HG03354 (cell line): ENCODE measurements around the gene ERC1.
"Not testable (repeated sequence)": the region's sequence is repeated elsewhere in the genome, so short reads cannot be mapped to it uniquely, and the experiment has no call there.

Experiments used
- ATAC-seq: cut with Tn5 transposase; IDR thresholded peaks from one replicate; pipeline ENCODE4 v1.9.1; 2021; ENCODE audit warnings: mild to moderate bottlenecking; ENCODE audit not compliant: unreplicated experiment, poor library complexity, severe bottlenecking

ERC1 gene

GRCh38 chr12:1107669-1108068 lies 116.6 kb downstream of the ERC1 start:
- no peak for ATAC-seq

- peak; percentile 79 for ATAC-seq
Observed at GRCh38 chr12:1108276-1108675, 117.3 kb downstream of the ERC1 start.

GRCh38 chr12:1115484-1116231 lies 124.6 kb downstream of the ERC1 start:
- ATAC-seq = no peak

GRCh38 chr12:1117371-1117770 lies 126.3 kb downstream of the ERC1 start:
- ATAC-seq = no peak

DNA sequence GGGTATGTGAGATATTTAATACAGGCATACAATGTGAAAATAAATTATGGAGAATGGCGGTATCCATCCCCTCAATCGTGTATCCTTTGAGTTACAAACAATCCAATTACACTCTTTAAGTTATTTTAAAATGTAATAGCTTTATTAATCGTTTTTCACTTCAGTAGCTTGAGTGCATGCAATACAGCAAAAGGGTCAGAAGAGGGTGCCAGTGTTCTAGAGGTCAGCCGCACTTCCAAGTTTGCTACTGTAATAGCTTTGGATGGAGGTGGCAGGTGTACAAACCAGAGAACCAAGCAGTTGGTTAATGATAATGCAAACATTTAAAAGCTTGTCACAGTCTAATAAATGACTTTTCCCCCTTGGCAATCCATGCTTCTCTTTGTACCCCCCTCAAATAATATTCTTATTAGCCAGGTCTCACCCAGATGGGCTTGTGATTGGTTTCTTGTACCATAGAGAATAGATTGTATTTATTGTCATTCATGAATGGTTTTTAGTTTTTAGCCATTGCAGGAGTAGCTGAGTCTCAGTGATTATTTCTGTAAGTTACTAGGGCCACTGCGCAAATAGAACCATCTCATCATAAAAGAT lies 127.0 kb downstream of the ERC1 start:
- ATAC-seq = no peak

DNA sequence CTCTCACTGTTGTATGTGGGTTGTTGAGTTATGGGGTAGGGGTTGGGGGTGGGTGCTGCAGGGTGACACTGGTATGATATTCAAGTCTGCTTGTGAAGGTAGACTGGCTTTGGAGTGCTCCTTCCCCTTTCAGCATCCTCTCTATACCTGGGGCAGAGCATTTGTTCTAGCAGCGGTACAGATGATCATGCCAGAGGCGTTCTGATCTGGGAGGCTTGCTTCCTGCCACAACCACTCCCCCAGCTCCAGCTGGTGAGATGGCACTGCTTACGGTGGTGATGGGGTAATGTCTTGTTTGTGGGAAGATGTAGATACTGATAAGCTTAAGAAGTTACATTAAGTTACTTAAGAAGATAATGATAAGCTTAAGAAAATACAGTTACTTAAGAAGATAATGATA lies 131.8 kb downstream of the ERC1 start:
- ATAC-seq = no peak

DNA sequence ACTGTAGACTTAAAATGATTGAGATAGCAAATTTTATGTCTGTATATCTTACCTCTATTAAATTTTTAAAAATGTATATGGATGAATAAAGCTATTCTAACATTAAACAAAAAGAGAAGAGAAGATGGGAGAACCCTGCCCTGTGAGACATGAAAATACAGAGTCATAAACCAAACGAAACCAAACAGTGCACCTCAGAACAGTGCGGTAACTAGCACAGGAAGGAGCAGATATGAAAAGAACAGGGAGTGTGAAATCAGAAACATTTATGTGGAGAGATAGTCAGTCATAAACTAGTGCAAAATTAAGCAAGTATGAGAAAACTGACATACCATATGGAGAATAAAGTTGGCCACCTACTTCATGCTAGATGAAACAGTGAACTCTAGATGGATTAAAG lies 135.1 kb downstream of the ERC1 start:
- no peak for ATAC-seq

DNA sequence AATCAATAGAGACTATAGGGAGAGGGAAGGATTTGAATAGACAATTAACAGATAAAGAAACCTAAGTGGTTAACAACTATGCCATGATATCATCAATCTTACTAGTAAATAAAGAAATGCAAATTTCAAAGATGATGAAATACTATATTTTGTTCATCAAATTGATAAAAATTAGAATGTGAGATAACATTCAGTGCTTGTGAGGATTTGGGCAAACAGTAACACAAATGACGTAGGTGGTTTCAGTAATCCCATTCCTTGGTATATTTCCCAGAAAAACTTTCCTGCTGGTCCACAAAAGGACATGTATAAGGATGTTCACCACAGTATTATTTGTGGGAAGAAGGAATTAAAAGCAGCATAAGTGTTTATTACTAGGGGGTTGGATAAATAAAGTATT lies 136.0 kb downstream of the ERC1 start:
- ATAC-seq = no peak

GRCh38 chr12:1130164-1130563 lies 139.1 kb downstream of the ERC1 start:
- no peak for ATAC-seq

DNA sequence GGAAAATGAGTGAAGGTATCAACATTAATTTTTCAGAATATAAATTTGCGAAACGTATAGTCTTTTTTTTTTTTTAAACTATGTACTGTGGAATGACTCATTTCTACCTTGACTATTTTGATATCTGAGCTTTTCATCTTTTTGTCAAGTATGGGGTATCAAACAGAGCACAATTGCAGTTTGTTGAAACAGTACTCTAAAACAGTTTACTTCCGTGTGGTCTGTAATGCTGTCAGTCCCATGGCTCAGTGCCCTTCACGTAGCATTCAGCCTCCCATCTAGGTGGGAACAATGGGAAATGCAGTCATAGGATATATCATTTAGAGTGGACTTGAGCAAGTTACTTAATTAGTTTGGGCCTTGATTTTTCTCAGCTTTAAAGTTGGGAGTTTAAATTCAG lies 139.5 kb downstream of the ERC1 start:
- ATAC-seq = no peak

DNA sequence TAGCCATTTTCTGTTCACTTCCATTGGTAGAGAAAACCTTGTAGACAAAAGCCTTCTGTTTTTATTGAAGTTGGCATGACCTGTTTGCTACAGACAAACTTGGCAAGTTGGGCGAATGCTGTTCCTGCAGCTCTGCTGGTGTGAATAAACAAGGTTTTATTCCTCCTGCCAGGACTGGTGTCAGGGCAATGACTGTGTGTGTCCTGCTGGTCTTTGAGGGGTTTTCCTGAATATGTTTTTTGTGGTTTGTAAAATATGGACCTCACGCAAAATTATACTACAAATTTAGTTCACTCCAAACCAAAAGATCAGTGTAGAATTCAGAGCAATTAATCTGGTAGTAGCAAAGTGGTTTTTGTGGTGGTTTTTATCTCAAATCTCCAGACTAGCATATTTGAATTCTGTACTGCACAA lies 140.8 kb downstream of the ERC1 start:
- ATAC-seq = no peak

DNA sequence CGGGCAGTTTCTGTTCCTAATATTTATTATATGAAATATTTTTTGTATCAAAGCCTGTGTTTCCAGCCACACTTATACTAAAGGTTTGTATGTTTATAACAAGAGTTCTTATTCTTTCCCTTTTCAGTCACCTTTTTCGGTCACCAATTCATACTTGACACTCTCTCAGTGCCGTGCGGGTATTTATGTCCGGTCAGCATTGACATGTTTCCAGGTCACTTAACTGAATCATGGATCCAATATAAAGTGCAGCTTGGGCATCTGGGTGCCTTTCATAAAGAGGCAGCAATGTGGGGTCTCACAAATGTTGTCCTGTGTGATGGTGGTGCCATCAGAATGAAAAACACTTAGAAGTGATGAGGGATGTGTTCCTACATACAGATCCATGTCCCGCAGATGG lies 141.3 kb downstream of the ERC1 start:
- no peak for ATAC-seq

GRCh38 chr12:1138691-1139090 lies 147.7 kb downstream of the ERC1 start:
- no peak for ATAC-seq

DNA sequence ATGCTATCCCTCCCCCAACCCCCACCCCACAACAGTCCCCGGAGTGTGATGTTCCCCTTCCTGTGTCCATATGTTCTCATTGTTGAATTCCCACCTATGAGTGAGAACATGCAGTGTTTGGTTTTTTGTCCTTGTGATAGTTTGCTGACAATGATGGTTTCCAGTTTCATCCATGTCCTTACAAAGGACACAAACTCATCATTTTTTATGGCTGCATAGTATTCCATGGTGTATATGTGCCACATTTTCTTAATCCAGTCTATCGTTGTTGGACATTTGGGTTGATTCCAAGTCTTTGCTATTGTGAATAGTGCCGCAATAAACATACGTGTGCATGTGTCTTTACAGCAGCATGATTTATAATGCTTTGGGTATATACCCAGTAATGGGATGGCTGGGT lies 155.7 kb downstream of the ERC1 start:
- not testable (repeated sequence) for ATAC-seq

DNA sequence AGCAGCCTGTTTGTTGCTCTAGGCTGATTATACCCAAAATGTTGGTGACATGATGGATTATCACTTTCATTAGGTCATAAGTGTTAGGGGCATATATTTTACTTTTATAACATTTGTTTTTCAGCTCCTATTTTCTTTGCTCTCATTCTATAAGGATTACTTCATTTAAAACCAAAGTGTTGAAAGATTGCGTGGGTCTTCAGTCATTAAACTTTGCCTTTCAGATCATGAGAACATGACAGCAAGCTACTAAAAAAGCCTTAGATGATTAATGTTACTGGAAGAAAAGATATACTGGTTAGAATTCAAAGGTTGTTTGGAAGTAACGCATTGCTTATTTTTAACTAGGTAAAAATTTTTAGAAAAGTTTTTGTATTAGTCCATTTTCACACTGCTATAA lies 156.8 kb downstream of the ERC1 start:
- ATAC-seq = no peak

GRCh38 chr12:1157046-1157445 lies 166.0 kb downstream of the ERC1 start:
- ATAC-seq = no peak

DNA sequence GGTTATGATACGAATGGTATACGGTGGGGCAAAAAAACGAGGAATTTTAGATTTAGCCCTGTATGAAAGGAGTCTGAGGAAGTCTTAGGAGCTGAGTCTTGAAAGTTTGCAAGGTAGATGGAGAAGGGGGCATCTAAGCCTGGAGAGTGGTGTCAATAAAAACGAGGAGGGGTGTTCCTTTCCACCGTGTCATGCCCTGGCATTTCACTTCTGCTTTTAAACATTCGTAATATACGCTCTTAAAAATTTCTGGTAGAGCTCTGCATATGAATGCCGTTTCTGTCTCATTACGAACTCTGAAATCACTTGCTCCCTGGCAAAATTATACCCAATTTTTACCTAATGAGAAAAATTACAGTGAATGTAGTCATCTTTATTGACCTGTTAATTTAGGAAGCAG lies 170.2 kb downstream of the ERC1 start:
- no peak for ATAC-seq

DNA sequence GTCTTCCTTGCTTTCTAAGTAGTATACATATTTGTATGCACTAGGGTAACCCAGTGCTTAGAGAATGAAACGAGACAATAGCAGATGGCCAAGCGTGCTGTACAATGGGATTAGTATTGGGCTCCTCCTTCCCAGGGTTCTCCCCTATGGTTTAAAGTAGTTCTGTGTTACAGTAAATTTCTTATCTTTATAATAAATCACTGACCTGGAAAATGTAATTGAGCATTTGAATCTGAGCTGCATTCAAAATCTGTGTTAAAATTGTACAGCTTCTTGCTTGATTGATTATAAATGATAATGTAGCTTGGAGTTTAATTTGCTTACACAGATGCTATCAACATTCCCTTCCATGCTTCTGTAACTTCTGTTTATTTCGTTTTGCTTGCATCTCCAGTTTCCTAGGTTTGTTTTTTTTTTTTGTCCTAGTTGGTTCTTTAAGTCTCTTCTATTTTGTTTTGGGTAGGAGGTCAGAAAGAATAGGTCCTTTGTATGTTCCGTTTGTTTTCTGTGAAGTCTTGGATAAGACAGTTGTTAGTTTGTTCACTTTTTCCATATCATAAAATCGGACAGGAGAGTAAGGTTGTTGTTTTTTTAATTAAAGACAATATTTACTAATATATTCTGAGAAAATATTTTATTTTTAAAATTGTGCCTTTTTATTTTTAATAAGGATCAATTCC lies 171.2 kb downstream of the ERC1 start:
- no peak for ATAC-seq

GRCh38 chr12:1167784-1168183 lies 176.8 kb downstream of the ERC1 start:
- ATAC-seq = no peak

DNA sequence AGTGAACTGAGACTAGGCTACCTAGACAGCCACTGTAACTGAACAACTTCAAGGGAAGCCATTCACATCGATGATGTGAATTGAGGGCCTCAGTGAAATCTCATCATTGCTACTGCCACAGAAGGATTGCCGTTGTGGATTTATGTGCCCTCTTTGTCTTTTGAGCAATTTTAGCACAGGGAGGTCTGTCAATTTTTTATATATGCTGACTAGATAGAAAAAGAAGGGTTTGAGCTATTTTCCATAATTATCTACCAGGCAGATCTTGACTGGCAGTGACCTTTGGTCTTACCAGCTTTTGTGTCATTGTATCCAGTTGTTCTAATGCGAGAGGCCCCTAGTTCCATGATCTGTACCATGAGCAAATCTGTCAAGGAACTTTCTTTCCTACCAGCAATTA lies 179.4 kb downstream of the ERC1 start:
- no peak for ATAC-seq
